Prostate gland (tissue), 2 donors: Measurements from ENCODE around the gene CNNM1. TPM values are rescaled to one million over a fixed set of nuclear protein-coding genes. Genes with fewer than 3 reads are reported as not detected.

Source experiments
- DNase-seq: peaks from one replicate; pipeline ENCODE4 v3.0.0-alpha.2; 2019; ENCODE audit warnings: low spot score
- H3K27ac ChIP-seq, 2 donors: fragments of 200-600 bp; sonication (generic); 2 replicates each; pipeline ENCODE4 v1.5.1; 2017 to 2019
- H3K27me3 ChIP-seq: fragments of 200-600 bp; sonication (generic); replicated peaks from 2 replicates; pipeline ENCODE4 v1.5.1; 2019; ENCODE audit not compliant: insufficient read depth
- H3K36me3 ChIP-seq, 2 donors: fragments of 200-600 bp; sonication (generic); 1 replicate in 1 of 2; 2 replicates in 1 of 2; pipeline versions ENCODE4 v1.5.1 to v1.8.1; 2017 to 2019
- H3K4me1 ChIP-seq: fragments of 200-600 bp; sonication (generic); replicated peaks from 2 replicates; pipeline ENCODE4 v1.5.1; 2019
- H3K4me3 ChIP-seq, 2 donors: fragments of 200-600 bp; sonication (generic); 2 replicates each; pipeline ENCODE4 v1.5.1; 2017 to 2019
- H3K9me3 ChIP-seq: fragments of 200-600 bp; sonication (generic); 2 replicates; pipeline ENCODE4 v1.5.1; 2017
- POLR2A ChIP-seq: fragments of 450-650 bp; IDR thresholded peaks from one replicate; pipeline ENCODE4 v1.6.1; 2016; ENCODE audit warnings: antibody characterized with exemption, mild to moderate bottlenecking
- POLR2AphosphoS5 ChIP-seq: sonication (generic); formaldehyde crosslinking; IDR thresholded peaks from one replicate; pipeline ENCODE4 v1.6.1; 2017; ENCODE audit warnings: antibody characterized with exemption
- WGBS: methylation state at CpG from one replicate; pipeline ENCODE4 v1.1.5; 2018; 5-methylcytosine and 5-hydroxymethylcytosine counted together
- intact Hi-C: fragments of 100-400 bp; cut with DNase I; formaldehyde crosslinking; loops from one replicate; pipeline ENCODE4 v1.14.2; 2022
- total RNA-seq, 2 donors: library from RNA; depleted of rRNA; stranded (reverse); fragments of >200 nt; gene quantifications; one replicate each; pipeline ENCODE4 v1.1.0, GENCODE V29; 2016
- TF ChIP-seq, protein P1 (sequence below), 4 experiments: fragments of 200-600 bp in 2 of 4; fragments of 450-650 bp in 2 of 4; sonication (generic) in 2 of 4; IDR thresholded peaks; 1 replicate in 3 of 4; 2 replicates in 1 of 4; pipeline ENCODE4 v1.5.1; 2016 to 2019; ENCODE audit warnings: antibody characterized with exemption in 4 of 4, mild to moderate bottlenecking in 2 of 4, moderate library complexity in 2 of 4

CNNM1 gene
- total RNA-seq, 2 donors from 2014 or later: 4.2 to 36.1 TPM

DNA sequence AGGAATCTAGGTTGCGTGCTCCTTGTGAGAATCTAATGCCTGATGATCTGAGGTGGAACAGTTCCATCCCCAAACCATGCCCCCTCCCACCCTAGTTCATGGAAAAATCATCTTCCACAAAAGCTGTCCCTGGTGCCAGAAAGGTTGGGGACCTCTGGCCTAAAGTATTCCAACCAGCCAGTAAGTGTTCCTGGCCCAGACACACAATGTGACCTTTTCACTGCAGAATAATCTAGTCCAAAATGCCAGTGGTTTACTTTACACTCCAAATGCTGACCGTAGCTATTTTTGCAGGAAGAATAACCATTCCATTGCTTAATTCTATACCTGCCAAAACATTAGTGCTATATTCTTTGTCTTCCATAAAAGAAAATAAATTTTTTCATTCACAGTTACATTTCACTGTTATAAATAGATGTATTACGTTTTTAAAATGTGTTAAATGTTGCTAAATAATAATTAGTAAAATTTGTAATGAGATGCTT lies 10.4 kb downstream of the CNNM1 start:
- intact Hi-C loops: no loop called here
- no peak for DNase-seq
- TF ChIP-seq POLR2AphosphoS5 (no peak), POLR2A (no peak)
- TF ChIP-seq, protein P1, sequence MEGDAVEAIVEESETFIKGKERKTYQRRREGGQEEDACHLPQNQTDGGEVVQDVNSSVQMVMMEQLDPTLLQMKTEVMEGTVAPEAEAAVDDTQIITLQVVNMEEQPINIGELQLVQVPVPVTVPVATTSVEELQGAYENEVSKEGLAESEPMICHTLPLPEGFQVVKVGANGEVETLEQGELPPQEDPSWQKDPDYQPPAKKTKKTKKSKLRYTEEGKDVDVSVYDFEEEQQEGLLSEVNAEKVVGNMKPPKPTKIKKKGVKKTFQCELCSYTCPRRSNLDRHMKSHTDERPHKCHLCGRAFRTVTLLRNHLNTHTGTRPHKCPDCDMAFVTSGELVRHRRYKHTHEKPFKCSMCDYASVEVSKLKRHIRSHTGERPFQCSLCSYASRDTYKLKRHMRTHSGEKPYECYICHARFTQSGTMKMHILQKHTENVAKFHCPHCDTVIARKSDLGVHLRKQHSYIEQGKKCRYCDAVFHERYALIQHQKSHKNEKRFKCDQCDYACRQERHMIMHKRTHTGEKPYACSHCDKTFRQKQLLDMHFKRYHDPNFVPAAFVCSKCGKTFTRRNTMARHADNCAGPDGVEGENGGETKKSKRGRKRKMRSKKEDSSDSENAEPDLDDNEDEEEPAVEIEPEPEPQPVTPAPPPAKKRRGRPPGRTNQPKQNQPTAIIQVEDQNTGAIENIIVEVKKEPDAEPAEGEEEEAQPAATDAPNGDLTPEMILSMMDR (IDR thresholded peaks at IDR 0.05): no peak
- no peaks in the 10 kb centered on the region for H3K27me3 ChIP-seq
- no peaks in the 10 kb centered on the region for H3K36me3 ChIP-seq
- H3K27ac ChIP-seq: no peak overlapping the region
- H3K9me3 ChIP-seq: no peaks in the 10 kb centered on the region
- no peak overlapping the region for H3K4me3 ChIP-seq
- peaks cover 1% of the 10 kb centered on the region for H3K4me1 ChIP-seq
- 93% methylated on average over 3 of the region's 3 CpGs for WGBS

DNA sequence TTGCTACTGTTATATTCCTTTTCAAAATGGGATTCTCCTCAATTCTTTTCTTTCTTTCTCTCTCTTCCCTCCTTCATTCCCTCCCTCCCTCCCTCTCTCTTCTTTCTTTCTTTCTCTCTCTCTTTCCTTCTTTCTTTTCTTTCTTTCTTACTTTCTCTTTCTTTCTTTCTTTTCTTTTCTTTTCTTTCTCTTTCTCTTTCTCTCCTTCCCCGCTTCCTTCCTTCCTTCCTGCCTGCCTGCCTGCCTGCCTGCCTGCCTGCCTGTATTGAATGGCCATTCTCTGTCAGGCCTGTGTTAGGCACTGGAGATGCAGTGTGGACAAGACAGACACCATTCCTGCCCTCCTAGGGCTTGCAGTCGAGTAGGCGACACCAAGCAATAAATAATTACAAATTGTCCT lies 11.5 kb downstream of the CNNM1 start:
- Histone ChIP-seq H3K27ac (no peak overlapping the region), H3K4me3 (no peak overlapping the region), H3K9me3 (no peaks in the 10 kb centered on the region), H3K36me3 (no peaks in the 10 kb centered on the region), H3K27me3 (no peaks in the 10 kb centered on the region), H3K4me1 (peaks cover 2% of the 10 kb centered on the region)
- 94% methylated on average over 3 of the region's 3 CpGs for WGBS
- TF ChIP-seq, protein P1 (IDR thresholded peaks at IDR 0.05): no peak
- TF ChIP-seq POLR2A: no peak
- no peak for TF ChIP-seq POLR2AphosphoS5
- no peak for DNase-seq
- intact Hi-C loops: no loop called here

DNA sequence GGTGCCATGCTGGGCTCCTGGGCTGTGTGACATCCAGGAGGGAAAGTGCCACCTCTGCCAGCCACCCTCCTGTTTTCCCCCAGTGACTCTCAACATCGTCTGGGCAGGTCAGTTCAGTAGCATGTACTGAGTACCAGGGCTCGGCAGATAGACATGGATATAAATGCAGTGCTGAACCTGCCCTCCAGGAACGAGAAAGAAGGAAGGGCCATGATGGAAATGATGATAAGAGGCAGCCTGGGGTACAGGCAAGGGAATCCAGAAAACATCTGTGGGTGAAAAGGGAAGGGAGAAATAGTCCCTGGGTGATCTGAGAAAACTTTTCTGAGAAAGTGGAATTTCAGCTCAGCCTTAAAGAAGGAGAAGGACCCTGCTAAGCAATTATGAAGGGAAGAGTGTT lies 12.1 kb downstream of the CNNM1 start:
- DNase-seq: no peak

DNA sequence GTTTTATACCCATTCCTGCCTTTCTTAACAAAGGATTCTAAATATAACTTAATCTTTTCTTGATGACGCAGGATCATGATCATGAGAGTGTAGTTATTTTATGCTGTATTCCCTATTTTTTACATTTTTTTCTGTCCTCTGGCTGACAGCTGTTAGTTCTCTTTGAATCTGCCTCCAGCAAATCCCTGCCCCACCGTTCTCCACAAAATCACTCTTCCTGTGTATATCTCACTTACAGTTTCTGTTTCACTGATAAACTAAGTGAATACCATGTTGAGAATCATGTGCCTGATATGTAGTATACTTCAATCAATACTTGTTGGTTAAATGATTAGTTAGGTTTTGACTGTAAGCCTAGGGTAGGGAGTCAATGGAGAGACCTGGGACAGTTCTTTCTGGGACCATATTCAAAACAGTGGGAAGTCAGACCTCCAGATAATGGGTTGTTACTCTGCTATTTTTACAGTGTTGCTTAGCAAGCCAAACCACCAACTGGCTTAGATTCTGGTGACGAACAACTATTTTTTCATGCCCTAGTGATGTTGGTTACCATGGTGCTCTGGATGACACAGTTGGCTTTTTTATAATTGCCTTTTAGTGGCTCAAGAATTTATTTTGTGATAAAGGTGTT lies 12.8 kb downstream of the CNNM1 start:
- 45% methylated on average over 3 of the region's 3 CpGs for WGBS
- Histone ChIP-seq H3K9me3 (no peaks in the 10 kb centered on the region), H3K27ac (no peak overlapping the region), H3K27me3 (no peaks in the 10 kb centered on the region), H3K4me3 (no peak overlapping the region), H3K36me3 (no peaks in the 10 kb centered on the region), H3K4me1 (peaks cover 2% of the 10 kb centered on the region)
- intact Hi-C loops: no loop called here
- no peak for DNase-seq
- TF ChIP-seq POLR2A: no peak
- TF ChIP-seq, protein P1 (IDR thresholded peaks at IDR 0.05): no peak
- no peak for TF ChIP-seq POLR2AphosphoS5

More for the DNA sequence above, 12.1 kb downstream of the CNNM1 start:
- intact Hi-C loops: no loop called here
- Histone ChIP-seq H3K27ac (no peak overlapping the region), H3K9me3 (no peaks in the 10 kb centered on the region), H3K36me3 (no peaks in the 10 kb centered on the region), H3K27me3 (no peaks in the 10 kb centered on the region), H3K4me1 (peaks cover 2% of the 10 kb centered on the region), H3K4me3 (no peak overlapping the region)
- 40% methylated on average over 3 of the region's 3 CpGs for WGBS
- TF ChIP-seq, protein P1 (IDR thresholded peaks at IDR 0.05): no peak
- TF ChIP-seq POLR2AphosphoS5: no peak
- TF ChIP-seq POLR2A: no peak

DNA sequence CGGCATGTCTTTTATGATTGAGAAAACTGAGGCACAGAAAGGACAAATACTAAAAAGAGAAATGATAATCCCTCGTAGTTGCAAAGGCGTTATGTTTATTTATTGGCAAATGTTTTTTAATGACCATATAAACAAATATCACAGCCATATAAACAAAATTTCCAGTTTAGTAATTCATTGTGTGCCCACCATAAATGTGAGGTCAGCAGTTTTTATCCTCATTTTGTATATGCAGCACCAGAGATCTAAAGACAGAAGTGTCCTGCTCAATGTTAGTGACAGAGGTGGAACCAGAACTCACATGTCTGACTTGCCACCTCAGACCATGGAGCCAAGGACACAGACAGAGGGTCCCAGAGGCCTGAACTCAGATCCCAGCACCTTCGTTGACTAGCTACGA lies 14.1 kb downstream of the CNNM1 start:
- intact Hi-C loops: no loop called here
- H3K27ac ChIP-seq: no peak overlapping the region

More for the DNA sequence above, 14.1 kb downstream of the CNNM1 start:
- peaks cover 2% of the 10 kb centered on the region for H3K4me1 ChIP-seq
- no peak overlapping the region for H3K4me3 ChIP-seq
- no peak for DNase-seq
- H3K36me3 ChIP-seq: no peaks in the 10 kb centered on the region
- WGBS: 95% methylated on average over 5 of the region's 5 CpGs
- H3K27me3 ChIP-seq: no peaks in the 10 kb centered on the region
- no peaks in the 10 kb centered on the region for H3K9me3 ChIP-seq
- no peak for TF ChIP-seq POLR2AphosphoS5
- TF ChIP-seq POLR2A: no peak
- TF ChIP-seq, protein P1 (IDR thresholded peaks at IDR 0.05): no peak
